HG02970 (cell line): ENCODE data around the gene ZNF84.
A peak's percentile ranks its signal among the peaks of the same experiment; 100 is the strongest.

Experiments
- ATAC-seq: cut with Tn5 transposase; IDR thresholded peaks from one replicate; pipeline ENCODE4 v1.9.1; 2021; ENCODE audit warnings: mild to moderate bottlenecking, moderate library complexity, moderate number of reproducible peaks; ENCODE audit not compliant: unreplicated experiment, low FRiP score

Gene ZNF84

DNA sequence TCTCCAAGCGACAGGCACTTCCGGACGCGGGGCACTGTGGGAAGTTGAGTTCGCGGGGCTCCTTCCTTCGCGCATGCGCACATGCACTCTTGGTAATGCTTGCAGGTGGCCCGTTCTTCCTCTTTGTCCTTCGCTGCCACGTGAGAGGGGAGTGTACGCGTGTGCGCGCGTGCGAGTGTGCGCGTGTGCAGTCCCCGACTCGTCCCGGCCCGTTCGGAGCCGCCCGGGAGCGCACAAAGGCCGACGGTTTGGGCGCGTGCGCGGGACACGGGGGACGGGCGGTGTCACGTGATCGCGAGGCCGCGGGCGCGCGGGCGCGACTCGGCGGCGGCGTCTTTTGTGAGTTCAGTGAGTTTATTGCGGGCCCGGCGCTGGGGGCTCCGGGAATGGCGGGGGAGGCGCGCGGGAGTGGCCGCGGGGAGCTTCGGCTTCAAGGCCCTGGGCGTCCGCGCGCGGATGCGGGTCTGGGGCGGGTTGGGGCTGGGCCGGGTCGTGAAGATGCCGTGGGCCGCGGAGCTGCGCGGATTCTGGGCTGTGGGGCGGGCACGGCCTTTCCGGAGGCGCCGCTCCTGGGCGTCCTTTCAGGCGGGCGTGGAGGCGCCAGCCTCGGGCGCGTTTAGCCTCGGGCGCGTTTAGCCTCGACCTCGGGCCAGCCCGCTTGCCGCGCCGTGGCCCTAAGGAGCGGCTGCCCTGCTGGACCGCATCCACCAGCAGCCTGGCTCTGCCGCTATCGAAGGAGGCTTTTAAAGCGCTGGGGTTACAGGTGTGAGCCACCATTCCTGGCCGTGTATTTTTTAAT lies at the start of gene ZNF84:
ZNF84 (plus strand) TSS at position 303 of the 799 bp plus-strand sequence. CDS start 3,959 bp downstream, outside the sequence.
- ATAC-seq = peak; percentile 93

DNA sequence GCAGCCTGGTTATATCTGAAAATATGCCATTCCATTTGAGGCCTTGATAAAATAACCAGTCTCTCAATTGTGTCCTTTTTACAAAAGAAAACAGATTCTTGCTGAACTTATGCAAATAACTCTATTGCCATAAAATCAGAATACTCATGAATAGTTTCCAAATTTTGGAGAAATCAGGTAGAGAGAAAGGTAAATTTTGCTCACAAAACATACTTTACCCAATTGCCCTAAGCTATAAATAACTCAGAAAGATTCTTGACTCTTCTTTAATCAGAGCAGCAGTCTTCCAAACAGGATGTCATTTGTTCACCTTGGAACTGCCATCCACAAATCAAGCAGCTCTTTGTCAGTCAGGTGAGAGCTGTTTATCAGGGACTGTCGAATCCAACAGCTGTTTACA lies 38.6 kb upstream of the ZNF84 start:
- no peak for ATAC-seq

DNA sequence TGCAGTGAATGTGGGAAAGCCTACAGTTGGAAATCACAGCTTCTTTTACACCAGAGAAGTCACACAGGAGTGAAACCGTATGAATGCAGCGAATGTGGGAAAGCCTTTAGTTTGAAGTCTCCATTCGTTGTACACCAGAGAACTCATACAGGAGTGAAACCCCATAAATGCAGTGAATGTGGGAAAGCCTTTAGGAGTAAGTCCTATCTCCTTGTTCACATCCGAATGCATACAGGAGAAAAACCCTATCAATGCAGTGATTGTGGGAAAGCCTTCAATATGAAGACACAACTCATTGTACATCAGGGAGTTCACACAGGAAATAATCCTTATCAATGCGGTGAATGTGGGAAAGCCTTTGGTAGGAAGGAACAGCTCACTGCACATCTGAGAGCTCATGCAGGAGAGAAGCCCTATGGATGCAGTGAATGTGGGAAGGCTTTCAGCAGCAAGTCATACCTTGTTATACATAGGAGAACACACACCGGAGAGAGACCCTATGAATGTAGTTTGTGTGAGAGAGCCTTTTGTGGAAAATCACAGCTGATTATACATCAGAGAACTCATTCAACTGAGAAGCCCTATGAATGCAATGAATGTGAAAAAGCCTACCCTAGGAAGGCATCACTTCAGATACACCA lies 26.5 kb upstream of the ZNF84 start:
- ATAC-seq = no peak

DNA sequence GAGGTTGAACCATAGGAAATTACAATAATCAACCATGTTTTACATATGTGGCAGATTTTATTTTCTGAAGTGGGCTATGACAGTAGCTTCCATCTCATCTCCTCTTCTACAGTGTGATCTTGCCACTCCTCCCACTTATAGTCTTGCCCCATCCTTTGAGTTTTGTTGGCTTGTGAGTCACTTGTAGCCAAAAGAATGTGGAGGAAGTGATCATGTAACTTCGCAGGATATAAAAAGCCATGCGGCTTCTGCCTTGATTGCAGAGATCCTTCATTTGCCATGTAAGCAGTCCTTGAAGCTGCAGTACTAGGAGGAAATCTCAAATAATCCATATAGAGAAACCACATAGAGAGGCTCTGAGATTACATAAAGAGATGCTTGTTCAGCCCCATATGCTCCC lies 13.7 kb upstream of the ZNF84 start:
- no peak for ATAC-seq

DNA sequence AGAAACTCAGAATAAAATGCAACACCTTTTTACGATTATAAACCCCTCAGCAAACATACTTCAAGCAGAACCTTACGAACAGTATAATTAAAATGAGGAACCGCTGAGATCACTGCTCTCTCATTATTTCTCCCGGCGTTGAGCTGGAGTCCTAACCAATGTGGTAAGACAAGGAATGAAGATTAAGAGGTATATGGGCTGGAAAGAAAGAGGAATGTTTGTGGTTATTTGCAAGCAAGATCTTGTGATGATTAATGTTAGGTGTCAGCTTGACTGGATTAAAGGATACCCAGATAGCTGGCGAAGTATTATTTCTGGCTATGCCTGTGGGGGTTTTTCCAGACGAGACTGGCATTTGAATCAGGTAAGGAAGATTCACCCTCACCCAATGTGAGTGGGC lies 10.3 kb upstream of the ZNF84 start:
- no peak for ATAC-seq

DNA sequence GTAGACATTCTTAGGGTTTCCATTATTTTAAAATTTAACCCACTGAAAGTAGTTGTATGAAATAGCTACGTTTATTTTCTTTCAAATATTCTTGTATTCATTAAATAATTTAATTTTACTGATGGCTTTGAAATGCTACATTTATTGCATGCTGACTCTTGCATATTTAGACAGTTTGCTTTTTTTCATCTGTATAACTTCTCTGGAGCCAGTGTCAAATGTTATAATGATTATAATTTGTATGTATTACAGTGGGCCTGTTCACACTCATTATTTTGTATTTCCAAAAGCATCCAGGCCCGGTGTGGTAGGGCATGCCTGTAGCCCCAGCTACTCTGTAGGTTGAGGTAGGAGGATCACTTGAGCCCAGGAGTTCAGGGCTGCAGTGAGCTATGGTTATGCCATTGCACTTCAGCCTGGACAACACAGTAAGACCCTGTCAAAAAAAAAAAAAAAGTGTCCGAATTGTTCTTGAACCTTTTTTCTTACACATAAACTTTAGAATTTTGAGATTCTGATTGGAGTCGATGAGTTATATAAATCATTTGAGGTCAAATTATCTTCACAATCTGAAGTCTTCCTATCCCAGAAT lies 905 bp downstream of the ZNF84 start:
- ATAC-seq = no peak

DNA sequence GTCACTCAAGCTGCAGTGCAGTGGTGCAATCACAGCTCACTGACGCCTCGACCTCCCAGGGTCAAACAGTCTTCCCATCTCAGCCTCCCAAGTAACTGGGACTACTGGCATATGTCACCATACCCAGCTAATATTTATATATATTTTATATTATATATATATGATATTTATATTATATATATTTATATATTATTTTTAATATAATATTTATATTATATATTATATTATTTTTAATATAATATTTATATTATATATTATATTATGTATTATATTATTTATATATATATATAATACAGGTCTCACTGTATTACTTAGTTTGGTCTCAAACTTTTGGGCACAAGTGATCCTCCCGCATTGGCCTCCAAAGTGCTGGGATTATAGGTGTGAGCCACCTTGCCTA lies 9.4 kb downstream of the ZNF84 start:
- no peak for ATAC-seq

DNA sequence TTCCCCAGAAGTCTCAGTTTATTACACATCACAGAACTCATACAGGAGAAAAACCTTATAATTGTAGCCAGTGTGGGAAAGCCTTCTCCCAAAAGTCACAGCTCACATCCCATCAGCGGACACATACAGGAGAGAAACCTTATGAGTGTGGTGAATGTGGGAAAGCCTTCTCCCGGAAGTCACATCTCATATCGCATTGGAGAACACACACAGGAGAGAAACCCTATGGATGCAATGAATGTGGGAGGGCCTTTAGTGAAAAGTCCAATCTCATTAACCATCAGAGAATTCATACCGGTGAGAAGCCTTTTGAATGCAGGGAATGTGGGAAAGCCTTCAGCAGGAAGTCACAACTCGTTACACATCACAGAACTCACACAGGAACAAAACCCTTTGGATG lies 20.1 kb downstream of the ZNF84 start:
- no peak for ATAC-seq

DNA sequence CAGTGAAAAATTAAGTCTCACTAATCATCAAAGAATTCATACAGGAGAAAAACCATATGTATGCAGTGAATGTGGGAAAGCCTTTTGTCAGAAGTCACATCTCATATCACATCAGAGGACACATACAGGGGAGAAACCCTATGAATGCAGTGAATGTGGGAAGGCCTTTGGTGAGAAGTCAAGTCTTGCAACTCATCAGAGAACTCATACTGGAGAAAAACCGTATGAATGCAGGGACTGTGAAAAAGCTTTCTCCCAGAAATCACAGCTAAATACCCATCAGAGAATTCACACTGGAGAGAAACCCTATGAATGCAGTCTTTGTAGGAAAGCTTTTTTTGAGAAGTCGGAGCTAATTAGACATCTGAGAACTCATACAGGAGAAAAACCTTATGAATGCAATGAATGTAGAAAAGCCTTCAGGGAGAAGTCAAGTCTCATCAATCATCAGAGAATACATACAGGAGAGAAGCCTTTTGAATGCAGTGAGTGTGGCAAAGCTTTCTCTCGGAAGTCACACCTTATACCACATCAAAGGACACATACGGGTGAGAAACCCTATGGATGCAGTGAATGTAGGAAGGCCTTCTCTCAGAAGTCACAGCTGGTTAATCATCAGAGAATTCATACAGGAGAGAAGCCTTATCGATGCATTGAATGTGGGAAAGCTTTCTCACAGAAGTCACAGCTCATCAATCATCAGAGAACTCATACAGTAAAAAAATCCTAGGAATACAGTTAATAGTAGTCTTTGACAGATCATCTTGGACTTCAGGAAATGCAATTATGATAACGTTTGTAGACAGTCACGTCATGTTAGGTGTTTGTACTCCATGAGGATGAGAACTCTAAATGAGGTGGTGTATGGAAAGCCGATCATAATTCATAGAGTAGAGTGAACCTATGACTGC lies 21.1 kb downstream of the ZNF84 start:
- ATAC-seq = no peak

DNA sequence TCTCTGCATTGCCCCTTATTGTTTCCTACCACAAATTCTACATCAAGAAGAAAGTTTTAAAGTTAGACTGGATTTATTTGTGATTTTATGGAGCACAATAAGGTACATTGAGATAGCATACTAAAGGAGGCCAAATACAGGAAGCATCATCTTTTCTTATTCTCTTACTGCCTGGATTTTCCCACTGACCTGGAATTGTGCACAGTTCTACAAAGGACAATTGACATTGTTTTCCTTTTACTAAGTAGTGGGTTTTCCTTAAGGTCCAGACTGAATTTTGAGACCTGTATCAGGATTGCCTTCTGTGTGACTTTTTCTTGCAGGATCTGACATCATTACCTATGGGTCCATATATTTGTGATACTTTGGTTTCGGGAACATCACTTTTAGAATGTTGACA lies 24.6 kb downstream of the ZNF84 start:
- no peak for ATAC-seq

DNA sequence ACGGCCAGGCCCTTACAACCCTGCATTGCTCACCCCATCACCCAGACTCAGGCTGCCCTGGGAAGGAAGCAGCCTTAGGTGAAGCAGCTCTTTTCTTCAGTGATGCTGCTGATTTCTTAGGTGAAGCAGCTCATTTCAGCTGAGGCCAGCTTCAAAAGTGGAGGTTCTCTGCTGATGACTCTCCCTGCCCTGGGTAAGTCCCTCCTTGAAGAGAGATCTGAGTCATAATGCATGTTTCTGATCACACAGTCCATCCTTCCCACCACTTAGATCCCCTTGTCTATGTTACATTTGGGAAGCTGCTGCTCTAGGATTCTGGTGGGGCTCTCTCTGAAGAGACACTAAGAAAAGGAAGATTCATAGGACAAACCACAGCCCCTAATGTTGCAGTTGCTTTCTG lies 26.2 kb downstream of the ZNF84 start:
- no peak for ATAC-seq

DNA sequence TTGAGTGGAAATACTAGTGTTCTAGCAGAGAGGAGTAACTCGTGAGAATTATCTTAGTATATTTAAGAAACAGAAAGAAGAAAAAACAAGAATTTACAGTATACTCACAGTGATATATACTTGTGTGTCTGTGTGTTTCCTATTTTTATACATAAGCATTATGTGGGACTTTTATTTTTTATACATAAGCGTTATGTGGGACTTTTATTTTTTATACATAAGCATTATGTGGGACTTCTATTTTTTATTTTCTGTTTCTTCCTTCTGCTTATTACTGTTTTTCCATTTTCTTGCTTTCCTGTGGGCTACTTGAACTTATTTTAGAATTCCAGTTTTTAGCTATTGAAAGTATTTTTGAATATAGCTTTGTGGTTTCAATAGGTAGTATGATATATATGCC lies 36.5 kb downstream of the ZNF84 start:
- ATAC-seq = no peak

DNA sequence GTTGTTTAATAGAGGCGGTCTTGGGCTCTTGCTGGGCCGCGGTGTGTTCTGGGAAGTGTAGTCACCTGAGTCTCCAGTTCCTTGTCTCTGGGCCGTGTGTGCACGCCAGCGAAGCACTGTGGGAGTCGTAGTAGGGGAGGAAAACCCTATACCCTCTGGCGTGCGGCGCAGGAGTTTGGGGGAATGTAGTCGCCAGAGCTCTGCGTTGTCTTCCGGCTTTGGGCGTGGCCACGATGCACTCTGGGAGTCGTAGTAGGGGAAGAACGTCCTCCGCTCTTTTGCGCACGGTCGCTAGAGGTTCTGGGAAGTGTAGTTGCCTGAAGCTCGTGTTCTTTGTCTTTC lies 42.7 kb downstream of the ZNF84 start:
- peak; percentile 81 for ATAC-seq

DNA sequence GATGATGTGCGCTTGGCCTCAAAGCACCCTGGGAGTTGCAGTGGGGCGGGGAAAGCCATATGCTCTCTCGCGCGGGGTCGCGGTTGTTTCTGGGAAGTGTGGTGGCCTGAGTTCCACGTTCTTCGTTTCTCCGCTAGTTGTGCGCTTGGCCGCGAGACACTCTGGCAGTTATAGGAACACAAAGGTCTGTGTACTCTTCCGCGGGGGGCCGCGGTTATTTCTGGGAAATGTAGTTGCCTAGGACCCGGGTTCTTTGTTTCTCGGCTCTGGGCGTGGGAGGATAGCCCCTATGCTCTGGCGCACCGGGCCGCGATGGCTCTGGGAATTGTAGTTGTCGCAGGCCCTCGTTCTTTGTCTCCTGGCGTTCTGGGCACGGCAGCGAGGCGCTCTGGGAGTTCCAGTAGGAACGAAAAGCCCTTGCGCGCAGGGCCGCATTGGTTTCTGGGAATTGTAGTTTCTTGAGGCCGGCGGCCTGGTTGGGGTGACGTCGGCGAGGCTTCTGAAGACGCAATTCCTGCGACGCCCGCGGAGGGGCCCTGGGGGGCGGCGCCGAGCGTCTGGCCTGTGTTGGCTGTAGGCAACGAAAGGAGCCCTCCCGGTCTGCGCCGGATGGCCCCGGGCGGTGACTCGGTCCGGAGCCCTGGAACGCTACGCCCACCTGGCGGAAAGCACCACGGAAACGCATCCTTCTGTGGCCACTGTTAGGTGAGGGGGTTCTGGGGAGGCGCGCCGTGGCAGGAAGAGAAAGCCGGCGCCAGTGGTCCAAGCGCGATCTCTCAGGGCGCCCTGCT lies 43.3 kb downstream of the ZNF84 start, which contains the start of gene ZNF140:
ZNF140 (plus strand) TSS at position 556 of the 791 bp plus-strand sequence. CDS start 398 bp downstream, outside the sequence.
- peak; percentile 78 for ATAC-seq

DNA sequence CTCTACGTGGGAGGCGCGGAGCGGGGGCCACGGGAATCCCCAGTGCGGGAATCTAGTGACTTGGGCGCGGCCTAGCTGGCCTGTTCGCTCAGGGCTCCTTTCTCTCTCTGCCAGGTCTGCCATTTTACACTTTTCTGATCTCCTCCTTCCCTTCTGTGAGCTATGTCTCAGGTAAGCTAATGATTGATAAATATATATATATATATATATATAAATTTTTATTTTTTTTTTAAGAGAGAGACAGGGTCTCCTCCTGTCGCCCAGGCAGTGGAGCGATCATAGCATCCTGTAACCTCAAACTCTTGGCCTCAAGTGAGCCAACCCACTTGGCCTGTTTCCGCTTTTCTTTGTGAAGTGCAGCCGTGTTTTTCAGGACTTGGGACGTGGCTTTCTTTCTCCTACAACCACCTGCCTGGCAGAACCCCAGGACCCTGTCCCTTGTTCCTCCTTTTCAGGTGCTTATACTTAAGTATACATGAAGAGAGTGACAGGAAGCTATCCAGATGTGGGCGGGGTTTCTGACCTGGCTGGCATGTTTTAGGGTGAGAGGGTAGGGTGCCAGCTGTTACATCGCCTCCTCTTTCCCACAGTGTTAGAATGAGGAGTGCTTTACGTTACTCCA lies 44.0 kb downstream of the ZNF84 start:
- ATAC-seq = no peak

DNA sequence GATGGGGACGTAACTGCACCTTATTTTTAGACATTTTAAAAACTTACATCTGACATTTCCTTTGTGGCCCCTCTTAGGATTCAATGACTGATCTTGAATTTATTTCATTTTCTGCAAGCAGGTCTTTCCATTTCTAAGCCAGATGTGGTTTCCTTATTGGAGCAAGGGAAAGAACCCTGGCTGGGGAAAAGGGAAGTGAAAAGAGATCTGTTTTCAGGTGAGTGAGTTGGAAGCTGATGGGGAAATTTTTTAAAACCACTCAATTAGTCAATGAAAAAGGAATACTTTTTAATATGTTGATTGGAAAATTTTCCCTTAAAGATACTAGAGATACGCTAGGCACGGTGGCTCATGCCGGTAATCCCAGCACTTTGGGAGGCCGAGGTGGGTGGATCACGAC lies 46.0 kb downstream of the ZNF84 start:
- ATAC-seq = no peak

DNA sequence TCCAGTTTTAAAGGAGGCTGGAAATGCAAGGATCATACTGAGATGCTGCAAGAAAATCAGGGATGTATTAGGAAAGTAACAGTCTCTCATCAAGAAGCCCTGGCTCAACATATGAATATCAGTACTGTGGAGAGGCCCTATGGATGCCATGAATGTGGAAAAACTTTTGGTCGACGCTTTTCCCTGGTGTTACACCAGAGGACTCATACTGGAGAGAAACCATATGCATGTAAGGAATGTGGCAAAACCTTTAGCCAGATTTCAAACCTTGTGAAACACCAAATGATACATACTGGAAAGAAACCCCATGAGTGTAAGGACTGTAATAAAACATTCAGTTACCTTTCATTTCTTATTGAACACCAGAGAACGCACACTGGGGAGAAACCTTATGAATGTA lies 68.3 kb downstream of the ZNF84 start:
- ATAC-seq = no peak

DNA sequence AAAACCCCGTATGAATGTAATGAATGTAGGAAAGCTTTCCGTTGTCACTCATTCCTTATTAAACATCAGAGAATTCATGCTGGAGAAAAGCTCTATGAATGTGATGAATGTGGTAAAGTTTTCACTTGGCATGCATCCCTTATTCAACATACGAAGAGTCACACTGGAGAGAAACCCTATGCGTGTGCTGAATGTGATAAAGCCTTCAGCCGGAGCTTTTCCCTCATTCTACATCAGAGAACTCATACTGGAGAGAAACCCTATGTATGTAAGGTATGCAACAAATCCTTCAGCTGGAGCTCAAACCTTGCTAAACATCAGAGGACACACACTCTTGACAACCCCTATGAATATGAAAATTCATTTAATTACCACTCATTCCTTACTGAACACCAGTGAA lies 68.9 kb downstream of the ZNF84 start:
- no peak for ATAC-seq

DNA sequence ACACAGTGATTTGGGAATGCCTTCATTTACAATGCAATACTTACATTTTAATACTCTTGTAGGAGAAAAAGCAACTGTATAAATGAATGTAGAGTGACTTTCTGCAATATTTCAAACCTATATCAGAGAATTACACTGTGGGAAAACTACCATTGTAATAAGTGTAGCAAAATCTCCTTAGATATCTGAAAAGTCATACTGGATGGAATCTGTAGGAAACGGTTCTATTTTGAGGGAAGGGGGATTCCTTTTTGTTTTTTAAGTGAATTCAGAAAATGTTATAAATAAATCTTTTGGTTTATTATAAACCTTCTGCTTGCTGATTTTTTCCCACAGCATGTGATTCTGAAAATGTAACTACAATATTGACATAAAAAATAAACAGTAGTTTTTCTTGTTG lies 69.8 kb downstream of the ZNF84 start:
- no peak for ATAC-seq

DNA sequence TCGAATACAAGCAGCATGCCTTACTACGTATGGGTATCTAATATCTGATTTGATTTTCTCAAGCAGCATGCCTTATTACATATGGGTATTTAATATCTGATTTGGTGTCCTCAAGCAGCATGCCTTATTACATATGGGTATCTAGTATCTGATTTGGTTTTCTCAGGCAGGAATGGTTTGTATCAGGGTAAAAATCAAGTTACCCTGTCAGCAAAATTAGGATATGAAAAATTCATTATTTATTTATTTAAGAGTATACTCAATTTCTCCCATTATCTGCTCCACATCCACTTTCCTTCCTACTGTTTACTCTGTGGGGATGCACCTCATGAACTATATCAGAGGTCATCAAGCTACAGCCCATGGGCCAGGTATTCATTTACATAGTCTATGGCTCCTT lies 70.8 kb downstream of the ZNF84 start:
- no peak for ATAC-seq
